T-helper 9 cell (primary cell): Measurements from ENCODE around the gene ANKRD63.
A peak's percentile ranks its signal among the peaks of the same experiment; 100 is the strongest.

Experiments
- DNase-seq: peaks from one replicate; pipeline ENCODE4 v3.0.0-alpha.2; 2020

The ANKRD63 gene

GRCh38 chr15:40313531-40314398 is 30.9 kb upstream of the ANKRD63 start:
- DNase-seq: peak; percentile 19

GRCh38 chr15:40312370-40313158 is 29.7 kb upstream of the ANKRD63 start:
- no peak for DNase-seq

DNA sequence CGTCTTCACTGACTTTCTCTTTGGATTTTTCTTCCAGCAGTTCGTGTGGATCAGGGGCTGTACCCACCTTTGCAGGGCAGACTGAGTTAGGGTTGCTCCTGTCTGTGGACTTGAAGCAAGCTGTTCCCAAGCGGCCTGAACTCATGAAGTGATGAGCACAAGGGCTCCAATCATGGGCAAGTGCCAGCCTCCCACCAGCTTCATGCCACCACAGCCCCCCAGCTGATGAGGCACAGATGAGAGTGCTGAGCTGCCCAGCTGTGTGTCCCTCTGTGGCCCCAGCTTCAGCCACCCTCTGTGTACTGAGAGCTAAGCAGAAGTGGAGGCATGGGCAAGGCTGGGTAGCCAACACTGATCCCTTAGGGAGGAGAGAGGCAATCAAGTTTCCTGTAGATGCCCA is 28.1 kb upstream of the ANKRD63 start:
- DNase-seq: no peak

- DNase-seq: peak; percentile 39
Observed at GRCh38 chr15:40310001-40310959, 27.4 kb upstream of the ANKRD63 start.

DNA sequence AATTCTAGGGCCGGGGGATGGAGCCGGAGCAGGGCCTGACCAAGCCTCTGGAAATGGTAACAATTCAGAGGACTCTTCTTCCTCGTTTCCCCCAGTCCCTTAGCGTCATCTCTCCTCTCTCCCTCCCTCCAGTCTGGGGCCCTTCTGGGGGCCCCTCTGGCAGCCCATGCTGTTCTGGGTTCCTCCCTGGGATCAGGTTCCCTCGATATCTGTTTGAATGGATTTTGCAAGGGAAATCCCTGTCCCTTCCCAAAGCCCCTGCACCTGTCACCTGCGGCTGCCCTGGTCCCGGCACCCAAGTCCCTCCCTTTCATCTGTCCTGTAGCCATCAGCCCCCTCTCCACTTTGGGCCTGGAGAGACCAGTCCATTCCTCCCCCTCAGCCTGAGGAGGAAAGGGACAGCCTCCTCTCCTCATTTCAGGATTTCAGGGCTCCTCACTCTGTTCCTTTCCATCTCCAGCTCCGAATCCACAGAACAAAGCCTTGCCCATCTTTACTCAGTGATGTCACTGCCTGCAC is 26.5 kb upstream of the ANKRD63 start:
- DNase-seq: no peak

- DNase-seq: peak; percentile 57
Observed at GRCh38 chr15:40307421-40308211, 24.8 kb upstream of the ANKRD63 start, which contains the start of gene PLCB2. PLCB2 (minus strand) TSS chr15:40307935; CDS start chr15:40307672, 263 bp downstream.

DNA sequence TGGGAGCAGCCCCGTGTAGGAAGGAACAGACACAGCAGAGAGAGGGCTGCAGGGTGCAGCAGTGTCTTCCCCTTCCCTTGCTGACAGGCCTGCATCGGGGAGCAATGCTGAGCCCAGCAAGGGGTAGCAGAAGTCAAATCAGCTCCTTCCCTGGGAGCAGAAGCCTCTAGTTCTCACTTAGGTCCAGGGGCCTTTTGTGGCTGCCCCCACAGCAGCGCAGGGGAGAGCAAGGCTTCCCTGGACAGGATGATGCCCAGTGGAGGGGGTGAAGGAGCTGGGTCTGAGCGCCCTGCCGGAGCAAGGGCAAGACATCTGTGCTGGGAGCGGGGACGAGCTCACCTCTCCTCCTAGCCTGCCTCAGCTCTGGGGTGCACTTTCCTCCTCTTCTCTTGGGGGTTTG is 24.0 kb upstream of the ANKRD63 start:
- DNase-seq: no peak

DNA sequence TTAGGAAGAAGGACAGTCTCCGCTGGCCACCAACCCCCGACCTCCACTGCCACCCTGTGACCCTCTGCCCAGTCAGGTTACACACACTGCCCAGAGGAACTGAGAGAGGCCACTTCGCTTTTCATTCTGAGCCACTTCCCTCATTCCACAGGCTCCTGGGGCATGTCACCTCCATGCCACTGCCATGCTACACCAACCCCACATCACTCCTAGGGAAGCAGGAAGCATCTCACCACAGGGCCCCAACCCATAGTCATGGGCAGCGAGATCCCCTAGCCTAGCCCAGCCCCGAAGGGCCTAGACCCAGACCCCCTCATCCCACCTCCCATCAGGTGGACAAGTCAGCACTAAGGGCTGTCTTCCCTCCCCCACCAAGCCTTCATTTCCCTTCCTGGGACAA is 23.5 kb upstream of the ANKRD63 start:
- no peak for DNase-seq

DNA sequence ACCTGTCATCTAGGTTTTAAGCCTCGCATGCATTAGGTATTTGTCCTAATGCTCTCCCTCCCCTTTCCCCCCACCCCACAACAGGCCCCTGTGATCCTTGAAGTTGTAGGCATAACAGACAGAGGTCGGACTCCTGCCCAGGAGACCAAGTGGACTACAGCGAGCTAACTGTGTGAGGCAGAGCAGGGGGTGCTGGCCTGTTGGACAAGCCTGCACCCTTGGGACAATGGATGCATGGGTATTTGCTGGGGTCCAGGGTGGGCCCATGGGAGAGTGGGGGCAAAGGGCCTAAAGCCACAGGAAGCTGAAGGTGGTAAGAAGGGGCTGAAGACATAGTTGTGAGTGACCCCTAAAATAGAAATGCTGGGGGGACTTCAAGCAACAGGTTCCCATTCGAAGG is 22.4 kb upstream of the ANKRD63 start:
- no peak for DNase-seq

DNA sequence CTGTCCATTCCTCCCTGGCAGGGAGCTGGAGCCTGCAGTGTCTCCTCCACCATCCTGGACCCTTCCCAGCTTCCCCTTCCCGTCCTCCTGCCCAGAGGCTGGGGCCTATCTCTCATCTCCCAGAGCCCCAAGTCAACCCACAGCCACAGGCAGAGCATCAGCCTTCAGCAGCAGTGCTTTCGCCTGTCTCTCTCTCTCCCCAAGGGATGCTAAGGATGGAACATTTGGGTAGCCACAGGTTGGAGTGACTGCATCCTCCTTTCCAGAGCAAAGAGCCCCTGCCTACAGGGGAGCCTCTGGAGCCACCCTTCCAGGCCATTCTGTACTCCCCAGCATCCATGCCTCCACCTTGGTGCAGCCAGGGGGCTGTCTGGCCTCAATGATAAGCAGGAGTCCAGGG is 20.7 kb upstream of the ANKRD63 start:
- no peak for DNase-seq

GRCh38 chr15:40302981-40303380 is 20.1 kb upstream of the ANKRD63 start:
- DNase-seq: no peak

GRCh38 chr15:40302288-40302886 is 19.5 kb upstream of the ANKRD63 start:
- DNase-seq: no peak

DNA sequence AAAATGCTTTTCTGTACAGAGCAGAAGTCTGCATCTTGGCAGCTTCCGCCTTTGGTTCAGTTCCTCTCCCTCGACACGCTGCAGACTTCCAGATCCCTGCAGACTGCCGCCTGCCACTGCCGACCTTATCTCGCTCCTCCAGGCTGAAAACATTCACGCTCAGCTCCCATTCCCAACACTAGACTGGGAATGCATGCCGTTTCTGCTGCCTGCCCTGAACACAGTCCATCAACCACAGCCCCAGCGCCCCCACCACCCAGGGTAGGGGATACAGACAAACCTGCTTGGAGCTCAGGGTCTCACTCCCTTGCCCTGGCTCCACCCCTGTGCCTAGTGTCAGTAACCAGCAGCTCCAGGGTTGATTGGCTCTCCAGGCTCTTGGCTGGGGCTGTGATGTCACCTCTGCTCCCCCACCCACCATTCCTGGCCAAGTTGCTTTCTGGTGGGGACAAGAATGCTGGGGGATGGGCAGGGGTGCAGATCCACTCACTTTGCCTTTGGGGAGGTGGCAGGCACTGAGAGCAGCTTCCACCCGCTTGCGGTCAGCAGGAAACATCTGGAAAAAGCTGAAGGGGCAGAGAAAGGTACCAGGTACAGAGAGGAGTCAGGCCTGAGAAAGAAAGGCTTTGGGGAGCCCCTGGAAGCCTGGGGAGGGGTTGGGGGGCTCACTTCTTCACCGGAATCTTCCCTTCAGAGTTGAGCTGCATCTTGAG is 18.8 kb upstream of the ANKRD63 start:
- DNase-seq: no peak

DNA sequence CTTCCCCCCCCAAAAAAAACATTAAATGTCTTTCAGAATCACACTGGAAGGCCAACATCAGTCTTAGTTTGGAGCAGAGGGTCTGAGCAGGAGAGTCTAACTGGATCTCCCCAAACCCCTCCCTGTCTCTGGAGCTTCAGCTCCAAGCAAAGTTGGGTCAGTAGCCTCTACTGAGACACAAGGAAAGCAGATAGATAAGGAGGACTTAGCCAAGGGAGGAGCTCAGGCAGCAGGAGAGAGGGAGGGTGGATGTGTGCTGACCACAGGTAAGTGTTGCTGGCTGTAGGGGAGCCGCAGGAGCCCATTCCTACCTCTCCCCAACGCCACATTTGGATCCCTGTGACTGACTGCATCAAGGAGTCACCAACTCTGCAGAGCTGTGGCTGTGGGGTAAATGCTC is 17.9 kb upstream of the ANKRD63 start:
- no peak for DNase-seq

- no peak for DNase-seq
Observed at GRCh38 chr15:40300367-40300766, 17.5 kb upstream of the ANKRD63 start.

DNA sequence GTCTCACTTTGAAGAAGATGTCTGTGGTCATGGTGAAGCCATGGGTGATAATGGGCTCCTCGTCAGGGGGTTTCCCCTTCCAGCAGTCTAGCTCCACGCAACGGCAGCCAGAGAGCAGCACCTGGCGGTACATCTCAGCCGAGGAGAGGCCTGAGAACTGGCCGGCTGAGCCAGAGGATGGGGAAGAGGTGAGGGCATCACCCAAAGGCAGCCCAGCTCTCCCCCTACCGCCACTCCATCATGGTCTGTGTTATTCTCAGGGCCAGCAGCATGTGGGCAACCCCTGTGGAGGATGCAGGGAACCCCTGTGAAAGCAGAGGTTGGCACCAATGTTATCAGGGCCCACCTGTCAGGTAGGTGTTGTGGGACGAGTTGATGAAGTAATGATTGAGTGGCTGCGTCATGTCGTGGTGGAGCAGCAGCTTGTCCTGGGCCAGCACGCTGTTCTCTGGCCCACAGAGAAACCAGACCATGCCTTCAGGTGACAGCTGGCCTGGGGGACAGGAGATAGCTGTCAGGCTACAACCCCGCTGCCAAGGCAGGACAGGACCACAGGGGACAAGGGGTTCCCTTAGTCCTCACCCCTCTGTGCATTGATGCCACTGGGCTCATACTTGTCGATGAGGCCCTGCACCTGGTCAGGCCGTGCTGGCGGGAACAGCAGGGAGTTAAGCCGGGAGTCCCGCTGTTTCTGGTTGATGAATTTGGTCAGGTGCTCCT is 15.5 kb upstream of the ANKRD63 start:
- DNase-seq: no peak

- no peak for DNase-seq
Observed at GRCh38 chr15:40297356-40297755, 14.5 kb upstream of the ANKRD63 start.

GRCh38 chr15:40296561-40297230 is 13.8 kb upstream of the ANKRD63 start:
- no peak for DNase-seq

DNA sequence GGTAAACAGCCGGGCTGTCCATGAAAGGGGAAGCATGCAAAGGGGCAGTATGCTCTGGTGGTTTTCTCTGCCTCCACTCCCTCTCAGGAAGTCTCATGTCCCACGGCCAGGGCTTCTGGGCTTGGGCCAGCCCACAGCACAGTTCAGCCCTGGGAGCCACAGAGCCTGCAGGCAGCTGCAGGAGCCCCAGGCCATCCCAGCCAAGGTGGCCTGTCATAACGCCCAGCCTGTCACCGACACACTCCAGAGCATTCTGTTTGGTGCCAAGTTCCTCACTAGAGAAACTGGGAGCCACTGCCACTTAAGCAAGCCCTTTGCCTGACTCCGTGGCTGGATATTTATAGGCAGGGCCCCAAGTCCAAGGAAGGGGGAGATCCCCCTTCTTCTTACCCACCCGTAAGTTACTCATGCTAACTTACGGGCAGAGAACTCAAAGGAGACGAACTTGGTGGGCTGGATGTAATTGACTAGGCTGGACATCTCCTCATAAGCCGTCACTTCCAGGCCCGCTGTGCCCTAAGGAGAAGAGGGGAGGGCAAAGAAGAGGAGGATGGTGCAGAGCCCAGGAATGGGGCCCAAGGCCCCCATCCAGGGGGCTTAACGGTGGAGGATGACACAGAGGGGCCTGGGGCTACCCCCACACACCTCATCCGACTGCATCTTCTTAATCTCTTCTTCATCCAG is 13.2 kb upstream of the ANKRD63 start:
- no peak for DNase-seq
